Esophagus (tissue), 2 donors: ENCODE results near the gene AFF3. TPM values are rescaled to one million over a fixed set of nuclear protein-coding genes. Genes with fewer than 3 reads are reported as not detected.

Experiments used
- H3K27ac ChIP-seq, 2 donors: one replicate each; pipeline ENCODE4 v1.5.1; 2013; ENCODE audit warnings: low read depth in 2 of 2, mild to moderate bottlenecking in 2 of 2, inconsistent platforms in 1 of 2, low read length in 1 of 2, moderate library complexity in 1 of 2
- H3K27me3 ChIP-seq, 2 donors: one replicate each; pipeline ENCODE4 v1.6.1; 2013; ENCODE audit warnings: low read length in 2 of 2, control low read depth in 1 of 2, mild to moderate bottlenecking in 1 of 2; ENCODE audit not compliant: insufficient read depth in 2 of 2, control insufficient read depth in 1 of 2
- H3K36me3 ChIP-seq, 2 donors: one replicate each; pipeline ENCODE4 v1.6.1; 2013; ENCODE audit warnings: low read length in 1 of 2; ENCODE audit not compliant: control insufficient read depth in 2 of 2, insufficient read depth in 2 of 2
- H3K4me1 ChIP-seq, 2 donors: one replicate each; pipeline ENCODE4 v1.6.1; 2013; ENCODE audit warnings: low read length in 1 of 2; ENCODE audit not compliant: control insufficient read depth in 2 of 2, insufficient read depth in 2 of 2
- H3K4me3 ChIP-seq, 2 donors: one replicate each; pipeline ENCODE4 v1.5.1; 2013; ENCODE audit warnings: low read length in 2 of 2, mild to moderate bottlenecking in 2 of 2, low read depth in 1 of 2, moderate library complexity in 1 of 2
- H3K9me3 ChIP-seq, 2 donors: one replicate each; pipeline ENCODE4 v1.6.1; 2013; ENCODE audit warnings: mild to moderate bottlenecking in 2 of 2, low read depth in 1 of 2, low read length in 1 of 2, moderate library complexity in 1 of 2; ENCODE audit not compliant: control insufficient read depth in 2 of 2, insufficient read depth in 1 of 2
- WGBS, 2 donors: extraction: QIAGEN DNeasy Blood & Tissue Kit; methylation state at CpG; one replicate each; pipeline ENCODE4 v1.1.7; 2013; 5-methylcytosine and 5-hydroxymethylcytosine counted together
- polyA plus RNA-seq, 2 donors: library from polyadenylated mRNA; stranded (reverse); fragments of 200-250 nt; gene quantifications; one replicate each; pipeline ENCODE4 v1.2.3, GENCODE V29; 2013
- donor health status: healthy with polysubstance abuse.
- donor health status: Bipolar disorder and iron deficiency.

The AFF3 gene
- polyA plus RNA-seq, 2 donors = 1.0 to 1.1 TPM

GRCh38 chr2:99652862-99653261 is 489.5 kb downstream of the AFF3 start:
- H3K9me3 ChIP-seq = no peaks in the 10 kb centered on the region
- no peaks in the 10 kb centered on the region for H3K27me3 ChIP-seq
- H3K4me3 ChIP-seq = no peak overlapping the region
- H3K27ac ChIP-seq = no peak overlapping the region
- 91 to 95% methylated on average over 8 of the region's 8 CpGs for WGBS, 2 donors
- H3K36me3 ChIP-seq = no peaks in the 10 kb centered on the region
- peaks cover 0 to 2% of the 10 kb centered on the region in 2 donors for H3K4me1 ChIP-seq

- H3K27ac ChIP-seq = no peak overlapping the region
- no peaks in the 10 kb centered on the region for H3K9me3 ChIP-seq
- H3K27me3 ChIP-seq = no peaks in the 10 kb centered on the region
- no peak overlapping the region for H3K4me3 ChIP-seq
- peaks cover 0 to 2% of the 10 kb centered on the region in 2 donors for H3K4me1 ChIP-seq
- H3K36me3 ChIP-seq = no peaks in the 10 kb centered on the region
- WGBS, 2 donors = 86 to 92% methylated on average over 9 of the region's 9 CpGs
These were observed 490.3 kb downstream of the AFF3 start for GRCh38 chr2:99651930-99652670.

GRCh38 chr2:99648906-99649789 is 493.2 kb downstream of the AFF3 start:
- 77 to 79% methylated on average over 13 of the region's 13 CpGs for WGBS, 2 donors
- Histone ChIP-seq H3K36me3 (no peaks in the 10 kb centered on the region), H3K27ac (no peak overlapping the region), H3K27me3 (no peaks in the 10 kb centered on the region), H3K4me1 (peaks cover 0 to 2% of the 10 kb centered on the region in 2 donors), H3K9me3 (no peaks in the 10 kb centered on the region), H3K4me3 (no peak overlapping the region)

- Histone ChIP-seq H3K9me3 (no peaks in the 10 kb centered on the region), H3K27me3 (no peaks in the 10 kb centered on the region), H3K36me3 (no peaks in the 10 kb centered on the region), H3K4me1 (peaks cover 0 to 2% of the 10 kb centered on the region in 2 donors), H3K4me3 (no peak overlapping the region), H3K27ac (peak overlapping the region in 1 of 2 donors; percentile 46)
- 32% methylated on average over 4 of the region's 4 CpGs for WGBS, 2 donors
These were observed 494.1 kb downstream of the AFF3 start for GRCh38 chr2:99648178-99648844.

GRCh38 chr2:99645960-99646359 is 496.4 kb downstream of the AFF3 start:
- Histone ChIP-seq H3K36me3 (no peaks in the 10 kb centered on the region), H3K9me3 (no peaks in the 10 kb centered on the region), H3K4me3 (no peak overlapping the region), H3K4me1 (peaks cover 0 to 2% of the 10 kb centered on the region in 2 donors), H3K27ac (no peak overlapping the region), H3K27me3 (no peaks in the 10 kb centered on the region)
- 84 to 89% methylated on average over 2 of the region's 2 CpGs for WGBS, 2 donors

- H3K9me3 ChIP-seq = no peaks in the 10 kb centered on the region
- no peak overlapping the region for H3K27ac ChIP-seq
- peaks cover 0 to 2% of the 10 kb centered on the region in 2 donors for H3K4me1 ChIP-seq
- no peaks in the 10 kb centered on the region for H3K27me3 ChIP-seq
- H3K4me3 ChIP-seq = no peak overlapping the region
- WGBS, 2 donors = 43 to 44% methylated on average over 5 of the region's 5 CpGs
- H3K36me3 ChIP-seq = no peaks in the 10 kb centered on the region
These were observed 498.0 kb downstream of the AFF3 start for GRCh38 chr2:99644419-99644787.

- H3K4me3 ChIP-seq = no peak overlapping the region
- H3K36me3 ChIP-seq = no peaks in the 10 kb centered on the region
- peaks cover 0 to 2% of the 10 kb centered on the region in 2 donors for H3K4me1 ChIP-seq
- H3K27ac ChIP-seq = no peak overlapping the region
- H3K27me3 ChIP-seq = no peaks in the 10 kb centered on the region
- H3K9me3 ChIP-seq = no peaks in the 10 kb centered on the region
- 72 to 75% methylated on average over 9 of the region's 9 CpGs for WGBS, 2 donors
These were observed 498.5 kb downstream of the AFF3 start for GRCh38 chr2:99643787-99644418.

- WGBS, 2 donors = 89 to 95% methylated on average over 4 of the region's 4 CpGs
- Histone ChIP-seq H3K4me3 (no peak overlapping the region), H3K27me3 (no peaks in the 10 kb centered on the region), H3K9me3 (no peaks in the 10 kb centered on the region), H3K4me1 (no peaks in the 10 kb centered on the region), H3K36me3 (no peaks in the 10 kb centered on the region), H3K27ac (no peak overlapping the region)
These were observed 500.4 kb downstream of the AFF3 start for GRCh38 chr2:99641999-99642398.

GRCh38 chr2:99640635-99641151 is 501.7 kb downstream of the AFF3 start:
- Histone ChIP-seq H3K9me3 (no peaks in the 10 kb centered on the region), H3K27me3 (no peaks in the 10 kb centered on the region), H3K36me3 (no peaks in the 10 kb centered on the region), H3K4me3 (no peak overlapping the region), H3K4me1 (no peaks in the 10 kb centered on the region), H3K27ac (no peak overlapping the region)
- 80 to 91% methylated on average over 5 of the region's 5 CpGs for WGBS, 2 donors
